CD14-positive monocyte (primary cell): ENCODE results near the gene SIDT1. TPM values are rescaled to one million over a fixed set of nuclear protein-coding genes. Genes with fewer than 3 reads are reported as not detected.

Experiments
- DNase-seq, 3 donors: peaks; one replicate each; pipeline ENCODE4 v3.0.0-alpha.2; 2011 to 2022
- H2AFZ ChIP-seq: 2 replicates; pipeline ENCODE4 v1.6.0; 2012; ENCODE audit warnings: mild to moderate bottlenecking, low read depth, low read length, inconsistent platforms; ENCODE audit not compliant: insufficient read depth, poor library complexity, severe bottlenecking
- H3K27ac ChIP-seq, 2 donors: 1 replicate in 1 of 2; 2 replicates in 1 of 2; pipeline ENCODE4 v1.5.1; 2012 to 2013; ENCODE audit warnings: low read length in 2 of 2, control low read depth in 1 of 2, inconsistent platforms in 1 of 2, low read depth in 1 of 2, mild to moderate bottlenecking in 1 of 2
- H3K27me3 ChIP-seq, 2 donors: one replicate each; pipeline versions ENCODE4 v1.6.0 to v1.6.1; 2011 to 2013; ENCODE audit warnings: low read length in 2 of 2; ENCODE audit not compliant: control insufficient read depth in 2 of 2, insufficient read depth in 2 of 2
- H3K36me3 ChIP-seq, 2 donors: replicated peaks in 1 of 2; 1 replicate in 1 of 2; 2 replicates in 1 of 2; pipeline versions ENCODE4 v1.5.1 to v1.6.1; 2012 to 2013; ENCODE audit warnings: low read length in 2 of 2, control low read depth in 1 of 2, inconsistent platforms in 1 of 2, mild to moderate bottlenecking in 1 of 2; ENCODE audit not compliant: insufficient read depth in 2 of 2, control insufficient read depth in 1 of 2
- H3K4me1 ChIP-seq, 2 donors: 1 replicate in 1 of 2; 2 replicates in 1 of 2; pipeline versions ENCODE4 v1.5.1 to v1.6.1; 2012 to 2013; ENCODE audit warnings: low read length in 2 of 2, control low read depth in 1 of 2, inconsistent platforms in 1 of 2, mild to moderate bottlenecking in 1 of 2, moderate library complexity in 1 of 2; ENCODE audit not compliant: insufficient read depth in 2 of 2, control insufficient read depth in 1 of 2
- H3K4me2 ChIP-seq: replicated peaks from 2 replicates; pipeline ENCODE3; 2012; ENCODE audit warnings: low read length, moderate library complexity, mild to moderate bottlenecking; ENCODE audit not compliant: poor library complexity, severe bottlenecking; ENCODE audit errors: extremely low read depth
- H3K4me3 ChIP-seq, 3 experiments: fragments of 200-600 bp in 1 of 3; sonication (generic) in 1 of 3; replicated peaks in 1 of 3; 1 replicate in 2 of 3; 2 replicates in 1 of 3; pipeline ENCODE4 v1.5.1; 2011 to 2013; ENCODE audit warnings: low read length in 3 of 3, mild to moderate bottlenecking in 3 of 3, control low read depth in 2 of 3, low read depth in 2 of 3, inconsistent platforms in 1 of 3, moderate library complexity in 1 of 3
- H3K79me2 ChIP-seq: 2 replicates; pipeline ENCODE4 v1.6.0; 2012; ENCODE audit warnings: mild to moderate bottlenecking, control low read depth, inconsistent platforms, low read length, moderate library complexity; ENCODE audit not compliant: insufficient read depth
- H3K9ac ChIP-seq: 2 replicates; pipeline ENCODE4 v1.6.0; 2017; ENCODE audit warnings: low read length, mild to moderate bottlenecking; ENCODE audit not compliant: insufficient read depth, poor library complexity, severe bottlenecking
- H3K9me3 ChIP-seq, 2 donors: replicated peaks in 1 of 2; 1 replicate in 1 of 2; 2 replicates in 1 of 2; pipeline versions ENCODE4 v1.5.1 to v1.6.1; 2012 to 2013; ENCODE audit warnings: low read length in 2 of 2, control low read depth in 1 of 2; ENCODE audit not compliant: control insufficient read depth in 1 of 2, insufficient read depth in 1 of 2
- H4K20me1 ChIP-seq: 2 replicates; pipeline ENCODE4 v1.6.0; 2012; ENCODE audit warnings: mild to moderate bottlenecking, low read length, control low read depth, moderate library complexity; ENCODE audit not compliant: insufficient read depth
- H3K27ac Mint-ChIP-seq, 7 donors: one replicate each; pipeline ENCODE4 v1.8.0; 2020; ENCODE audit warnings: mild to moderate bottlenecking in 7 of 7, mixed read lengths in 7 of 7, moderate library complexity in 6 of 7, inconsistent platforms in 2 of 7
- H3K27me3 Mint-ChIP-seq, 3 donors: one replicate each; pipeline ENCODE4 v1.8.0; 2021 to 2022; ENCODE audit warnings: low read depth in 3 of 3, mild to moderate bottlenecking in 3 of 3, mixed read lengths in 3 of 3, moderate library complexity in 3 of 3, inconsistent platforms in 1 of 3
- H3K36me3 Mint-ChIP-seq, 2 donors: one replicate each; pipeline ENCODE4 v1.8.0; 2020; ENCODE audit warnings: mixed read lengths in 2 of 2, inconsistent platforms in 1 of 2, mild to moderate bottlenecking in 1 of 2
- H3K4me1 Mint-ChIP-seq: one replicate; pipeline ENCODE4 v1.8.0; 2020; ENCODE audit warnings: mild to moderate bottlenecking, mixed read lengths
- H3K4me3 Mint-ChIP-seq, 2 donors: one replicate each; pipeline ENCODE4 v1.8.0; 2020; ENCODE audit warnings: mild to moderate bottlenecking in 2 of 2, mixed read lengths in 2 of 2, moderate library complexity in 1 of 2
- H3K9me3 Mint-ChIP-seq, 7 donors: one replicate each; pipeline ENCODE4 v1.8.0; 2020 to 2022; ENCODE audit warnings: mixed read lengths in 7 of 7, mild to moderate bottlenecking in 6 of 7, moderate library complexity in 6 of 7, inconsistent platforms in 2 of 7
- CTCF ChIP-seq: fragments of 200-600 bp; IDR thresholded peaks from one replicate; pipeline ENCODE4 v1.8.0; 2022; ENCODE audit warnings: antibody characterized with exemption, mild to moderate bottlenecking
- WGBS: methylation state at CpG from one replicate; pipeline ENCODE4 v1.1.5; 2013; ENCODE audit warnings: missing lambda C conversion rate; ENCODE audit not compliant: insufficient coverage; 5-methylcytosine and 5-hydroxymethylcytosine counted together
- intact Hi-C, 2 donors: fragments of 100-400 bp; cut with micrococcal nuclease; formaldehyde crosslinking; loops; one replicate each; pipeline versions ENCODE4 v1.15.0 to v1.15.1; 2023
- polyA plus RNA-seq, 3 donors: library from polyadenylated mRNA; depleted of rRNA in 1 of 3; unstranded in 2 of 3; stranded (reverse) in 1 of 3; fragments of 300-500 nt in 2 of 3; fragments of >200 nt in 1 of 3; fragmentation: Illumina TruSeq in 2 of 3; gene quantifications; 1 replicate in 2 of 3; 2 replicates in 1 of 3; pipeline ENCODE4 v1.2.3, GENCODE V29; 2012 to 2021

Gene SIDT1
- polyA plus RNA-seq, 3 donors: 3.2 to 7.1 (median 4.0) TPM

- no peaks in the 10 kb centered on the region for H3K36me3 ChIP-seq
- H3K4me3 ChIP-seq: no peak overlapping the region
- no peak overlapping the region for H3K9ac ChIP-seq
- H3K4me2 ChIP-seq: no peak overlapping the region
- Mint-ChIP-seq H3K4me1 (no peaks in the 10 kb centered on the region), H3K36me3 (peaks cover 4 to 21% of the 10 kb centered on the region in 2 donors), H3K27ac (no peak overlapping the region), H3K4me3 (no peak overlapping the region), H3K27me3 (no peaks in the 10 kb centered on the region), H3K9me3 (peaks cover 18 to 30% (median 26%) of the 10 kb centered on the region in 7 donors)
- no peak for TF ChIP-seq CTCF
- H3K79me2 ChIP-seq: no peaks in the 10 kb centered on the region
- H3K27ac ChIP-seq: no peak overlapping the region
- 100% methylated on average over 1 of the region's 6 CpGs for WGBS
- no peaks in the 10 kb centered on the region for H3K4me1 ChIP-seq
- no peaks in the 10 kb centered on the region for H4K20me1 ChIP-seq
- H3K9me3 ChIP-seq: peaks cover 16% of the 10 kb centered on the region in 2 donors
- no peak overlapping the region for H2AFZ ChIP-seq
- no peak for DNase-seq
- no peaks in the 10 kb centered on the region for H3K27me3 ChIP-seq
- intact Hi-C loops: no loop called here
These were observed 117.0 kb downstream of the SIDT1 start for GRCh38 chr3:113649174-113649845.

- Mint-ChIP-seq H3K27ac (no peak overlapping the region), H3K27me3 (no peaks in the 10 kb centered on the region), H3K4me1 (no peaks in the 10 kb centered on the region), H3K9me3 (peaks cover 0 to 3% (median 0%) of the 10 kb centered on the region in 7 donors), H3K4me3 (no peak overlapping the region), H3K36me3 (peaks cover 26 to 59% of the 10 kb centered on the region in 2 donors)
- no peak overlapping the region for H3K27ac ChIP-seq
- H3K79me2 ChIP-seq: no peaks in the 10 kb centered on the region
- no peak overlapping the region for H3K4me2 ChIP-seq
- H3K9ac ChIP-seq: no peak overlapping the region
- TF ChIP-seq CTCF: no peak
- no CpG with 5 or more reads among the region's 1 CpG for WGBS
- H4K20me1 ChIP-seq: no peaks in the 10 kb centered on the region
- H3K36me3 ChIP-seq: peaks cover 0 to 34% of the 10 kb centered on the region in 2 donors
- intact Hi-C loops: no loop called here
- no peaks in the 10 kb centered on the region for H3K9me3 ChIP-seq
- no peak overlapping the region for H3K4me3 ChIP-seq
- no peaks in the 10 kb centered on the region for H3K27me3 ChIP-seq
- H2AFZ ChIP-seq: no peak overlapping the region
- no peaks in the 10 kb centered on the region for H3K4me1 ChIP-seq
- no peak for DNase-seq
These were observed 122.0 kb downstream of the SIDT1 start for GRCh38 chr3:113654310-113654709.
